HG02678 (cell line): ENCODE data around the gene PSMD2.

ENCODE experiments used
- ATAC-seq: cut with Tn5 transposase; IDR thresholded peaks from one replicate; pipeline ENCODE4 v1.9.1; 2021; ENCODE audit warnings: mild to moderate bottlenecking, moderate library complexity; ENCODE audit not compliant: unreplicated experiment

Gene PSMD2

GRCh38 chr3:184315871-184316661 lies 17.0 kb downstream of the PSMD2 start:
- no peak for ATAC-seq

GRCh38 chr3:184316792-184317191 lies 17.8 kb downstream of the PSMD2 start:
- ATAC-seq = no peak

- ATAC-seq = no peak
Observed at GRCh38 chr3:184317201-184317600, 18.2 kb downstream of the PSMD2 start.

- no peak for ATAC-seq
Observed at GRCh38 chr3:184320104-184320445, 21.0 kb downstream of the PSMD2 start.

- ATAC-seq = no peak
Observed at GRCh38 chr3:184321666-184322065, 22.6 kb downstream of the PSMD2 start.

- ATAC-seq = no peak
Observed at GRCh38 chr3:184322731-184323487, 23.9 kb downstream of the PSMD2 start.

GRCh38 chr3:184323696-184324095 lies 24.7 kb downstream of the PSMD2 start:
- no peak for ATAC-seq

GRCh38 chr3:184325269-184325668 lies 26.2 kb downstream of the PSMD2 start:
- no peak for ATAC-seq

- ATAC-seq = no peak
Observed at GRCh38 chr3:184325715-184326369, 26.8 kb downstream of the PSMD2 start.

- no peak for ATAC-seq
Observed at GRCh38 chr3:184327171-184327570, 28.1 kb downstream of the PSMD2 start.

- ATAC-seq = no peak
Observed at GRCh38 chr3:184328516-184328915, 29.5 kb downstream of the PSMD2 start.

GRCh38 chr3:184332370-184333090 lies 33.5 kb downstream of the PSMD2 start:
- no peak for ATAC-seq

- no peak for ATAC-seq
Observed at GRCh38 chr3:184333190-184333589, 34.1 kb downstream of the PSMD2 start.

- ATAC-seq = no peak
Observed at GRCh38 chr3:184333700-184334099, 34.7 kb downstream of the PSMD2 start.

- no peak for ATAC-seq
Observed at GRCh38 chr3:184334470-184335158, 35.6 kb downstream of the PSMD2 start.

- ATAC-seq = no peak
Observed at GRCh38 chr3:184335291-184335660, 36.2 kb downstream of the PSMD2 start.

- ATAC-seq = peak; percentile 87
Observed at GRCh38 chr3:184335661-184336546, 36.9 kb downstream of the PSMD2 start.

GRCh38 chr3:184336547-184337398 lies 37.7 kb downstream of the PSMD2 start:
- ATAC-seq = no peak

GRCh38 chr3:184337399-184337714 lies 38.3 kb downstream of the PSMD2 start, which contains the start of gene FAM131A:
Gene FAM131A (plus strand): TSS chr3:184337600. CDS start chr3:184337631, 31 bp downstream.
- ATAC-seq = no peak
